Left forelimb (tissue), 1 donor: Measurements from ENCODE around the gene SLC30A1.

Experiments used
- DNase-seq: peaks from one replicate; pipeline ENCODE4 v3.0.0-alpha.2; 2018; ENCODE audit warnings: low spot score

Gene SLC30A1

GRCh38 chr1:211607754-211608473 is 29.0 kb upstream of the SLC30A1 start:
- DNase-seq, result no peak

- DNase-seq, result no peak
Observed at GRCh38 chr1:211606914-211607753, 28.2 kb upstream of the SLC30A1 start.

GRCh38 chr1:211606332-211606913 is 27.5 kb upstream of the SLC30A1 start:
- DNase-seq, result no peak

- no peak for DNase-seq
Observed at GRCh38 chr1:211605603-211606331, 26.8 kb upstream of the SLC30A1 start.

GRCh38 chr1:211605034-211605433 is 26.1 kb upstream of the SLC30A1 start:
- DNase-seq, result no peak

GRCh38 chr1:211604548-211604947 is 25.6 kb upstream of the SLC30A1 start:
- DNase-seq, result no peak

- no peak for DNase-seq
Observed at GRCh38 chr1:211603713-211604112, 24.8 kb upstream of the SLC30A1 start.

GRCh38 chr1:211603191-211603701 is 24.3 kb upstream of the SLC30A1 start:
- no peak for DNase-seq

GRCh38 chr1:211601982-211602670 is 23.2 kb upstream of the SLC30A1 start:
- no peak for DNase-seq

GRCh38 chr1:211601159-211601558 is 22.2 kb upstream of the SLC30A1 start:
- DNase-seq, result no peak

- DNase-seq, result no peak
Observed at GRCh38 chr1:211599250-211599649, 20.3 kb upstream of the SLC30A1 start.

- DNase-seq, result no peak
Observed at GRCh38 chr1:211598514-211598913, 19.6 kb upstream of the SLC30A1 start.

- no peak for DNase-seq
Observed at GRCh38 chr1:211596418-211597181, 17.6 kb upstream of the SLC30A1 start.

- DNase-seq, result no peak
Observed at GRCh38 chr1:211595419-211595818, 16.5 kb upstream of the SLC30A1 start.

GRCh38 chr1:211591980-211592493 is 13.1 kb upstream of the SLC30A1 start:
- DNase-seq, result no peak

- DNase-seq, result no peak
Observed at GRCh38 chr1:211589782-211590721, 11.1 kb upstream of the SLC30A1 start.

GRCh38 chr1:211588711-211589110 is 9.8 kb upstream of the SLC30A1 start:
- DNase-seq, result no peak

GRCh38 chr1:211587123-211587522 is 8.2 kb upstream of the SLC30A1 start:
- no peak for DNase-seq

- DNase-seq, result no peak
Observed at GRCh38 chr1:211586538-211586937, 7.6 kb upstream of the SLC30A1 start.
